Retinal pigment epithelial cell (primary cell): ENCODE measurements around the gene HSD17B14.
"Not testable (repeated sequence)": the region's sequence is repeated elsewhere in the genome, so short reads cannot be mapped to it uniquely, and the experiment has no call there.

ENCODE experiments used
- DNase-seq: peaks from one replicate; pipeline ENCODE4 v3.0.0-alpha.2; 2010; ENCODE audit warnings: low read depth
- H3K4me3 ChIP-seq: 2 replicates; pipeline ENCODE4 v1.5.1; 2011; ENCODE audit warnings: mild to moderate bottlenecking, low read length, control low read depth, moderate library complexity
- TF ChIP-seq, protein P1 (sequence below): conservative IDR thresholded peaks from 2 replicates; pipeline ENCODE4 v1.5.1; 2011; ENCODE audit warnings: low read depth, low read length, control low read depth, inconsistent platforms

Gene HSD17B14

DNA sequence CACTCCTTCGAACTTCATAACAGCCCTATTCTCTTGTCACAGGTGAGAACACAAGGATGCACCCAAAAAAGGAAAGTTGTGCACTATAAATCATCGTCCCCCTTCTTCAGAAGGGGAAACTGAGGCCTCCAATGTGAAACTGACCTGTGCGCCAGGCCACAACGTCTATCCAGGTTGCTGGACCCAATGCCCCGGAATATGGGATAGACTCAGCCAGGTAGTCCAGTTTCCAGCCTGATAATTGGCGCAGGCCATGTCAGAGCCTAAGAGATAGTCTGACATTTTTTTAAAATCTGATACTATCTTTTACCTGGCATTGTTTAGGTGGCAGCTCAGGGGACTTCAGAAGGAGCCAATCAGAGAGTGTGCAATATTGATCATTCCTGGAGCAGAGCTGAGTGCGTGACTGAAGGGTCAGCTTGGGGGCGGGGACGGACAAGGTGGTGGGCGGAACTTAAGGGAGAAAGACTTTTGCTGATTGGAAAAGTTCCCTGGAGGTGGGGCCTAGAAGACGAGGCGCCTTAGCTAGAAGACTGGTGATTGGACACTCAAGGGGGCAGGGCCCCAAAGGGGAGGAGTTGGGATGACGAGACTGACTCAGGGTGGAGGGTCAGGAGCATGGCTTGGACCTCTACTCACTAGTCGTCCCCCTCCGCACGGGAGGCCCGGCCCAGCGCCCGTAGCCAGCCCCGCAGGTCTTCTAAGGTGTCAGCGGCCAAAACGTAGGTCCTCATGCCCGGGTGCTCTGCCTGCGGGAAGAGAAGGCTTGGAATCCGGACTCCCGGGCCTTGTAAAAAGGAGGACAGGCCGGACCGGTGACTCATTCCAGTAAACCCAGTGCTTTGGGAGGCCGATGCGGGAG lies 23.7 kb upstream of the HSD17B14 start:
- no peak overlapping the region for H3K4me3 ChIP-seq
- TF ChIP-seq, protein P1, sequence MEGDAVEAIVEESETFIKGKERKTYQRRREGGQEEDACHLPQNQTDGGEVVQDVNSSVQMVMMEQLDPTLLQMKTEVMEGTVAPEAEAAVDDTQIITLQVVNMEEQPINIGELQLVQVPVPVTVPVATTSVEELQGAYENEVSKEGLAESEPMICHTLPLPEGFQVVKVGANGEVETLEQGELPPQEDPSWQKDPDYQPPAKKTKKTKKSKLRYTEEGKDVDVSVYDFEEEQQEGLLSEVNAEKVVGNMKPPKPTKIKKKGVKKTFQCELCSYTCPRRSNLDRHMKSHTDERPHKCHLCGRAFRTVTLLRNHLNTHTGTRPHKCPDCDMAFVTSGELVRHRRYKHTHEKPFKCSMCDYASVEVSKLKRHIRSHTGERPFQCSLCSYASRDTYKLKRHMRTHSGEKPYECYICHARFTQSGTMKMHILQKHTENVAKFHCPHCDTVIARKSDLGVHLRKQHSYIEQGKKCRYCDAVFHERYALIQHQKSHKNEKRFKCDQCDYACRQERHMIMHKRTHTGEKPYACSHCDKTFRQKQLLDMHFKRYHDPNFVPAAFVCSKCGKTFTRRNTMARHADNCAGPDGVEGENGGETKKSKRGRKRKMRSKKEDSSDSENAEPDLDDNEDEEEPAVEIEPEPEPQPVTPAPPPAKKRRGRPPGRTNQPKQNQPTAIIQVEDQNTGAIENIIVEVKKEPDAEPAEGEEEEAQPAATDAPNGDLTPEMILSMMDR: no peak
- DNase-seq: no peak

DNA sequence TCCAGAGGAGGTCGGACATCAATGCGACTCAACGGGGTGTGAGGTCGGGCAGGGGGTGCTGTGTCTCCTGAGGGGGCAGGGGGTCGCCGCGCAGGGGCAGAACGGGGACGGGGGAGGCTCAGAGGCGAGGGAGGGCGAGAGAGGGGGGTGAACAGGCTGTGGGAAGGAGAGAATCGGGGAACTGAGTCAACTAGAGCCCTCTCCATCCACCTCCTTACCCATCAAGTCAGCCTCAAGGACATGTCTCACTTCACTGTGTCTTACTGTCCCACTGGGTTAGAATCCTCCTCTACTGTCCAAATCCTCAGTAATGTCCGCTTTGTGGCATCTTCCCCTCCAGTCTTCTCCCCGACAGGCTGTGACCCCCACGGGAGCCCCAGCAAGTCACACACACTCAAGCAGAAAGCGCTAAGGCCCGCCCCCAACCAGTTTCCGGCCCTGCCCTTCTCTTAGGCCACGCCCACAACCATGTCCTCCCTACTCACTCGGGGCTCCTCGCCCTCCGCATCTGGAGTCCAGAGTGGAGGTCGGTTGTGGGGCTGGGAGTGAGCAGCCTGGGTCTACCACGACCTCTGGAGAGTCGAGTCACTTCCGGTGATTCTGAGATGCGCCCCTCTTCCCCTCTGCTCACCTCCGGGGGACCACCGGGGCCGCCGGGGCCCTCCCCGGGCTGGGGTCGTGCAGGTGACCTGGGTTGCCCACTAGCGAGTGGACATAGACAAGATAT lies 22.9 kb upstream of the HSD17B14 start:
- no peak overlapping the region for H3K4me3 ChIP-seq
- no peak for DNase-seq
- TF ChIP-seq, protein P1: no peak

DNA sequence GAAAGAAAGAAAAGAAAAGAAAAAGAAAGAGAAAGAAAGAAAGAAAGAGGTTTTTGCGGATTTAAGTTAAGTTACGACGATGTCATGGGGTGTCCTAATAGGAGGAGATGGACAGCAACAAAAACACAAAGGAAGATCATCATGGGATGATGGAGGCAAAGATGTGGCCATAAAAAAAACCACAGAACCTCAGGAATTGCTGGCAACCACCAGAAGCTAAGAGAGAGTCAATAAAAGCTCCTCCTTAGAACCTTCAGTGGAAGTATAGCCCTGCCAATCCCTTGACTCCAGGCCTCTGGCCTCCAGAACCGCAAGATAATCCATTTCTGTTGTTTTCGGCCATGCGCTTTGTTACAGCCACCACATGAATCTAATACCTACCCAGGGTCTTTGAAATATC lies 20.6 kb upstream of the HSD17B14 start:
- no peak overlapping the region for H3K4me3 ChIP-seq
- TF ChIP-seq, protein P1: no peak
- DNase-seq: no peak

DNA sequence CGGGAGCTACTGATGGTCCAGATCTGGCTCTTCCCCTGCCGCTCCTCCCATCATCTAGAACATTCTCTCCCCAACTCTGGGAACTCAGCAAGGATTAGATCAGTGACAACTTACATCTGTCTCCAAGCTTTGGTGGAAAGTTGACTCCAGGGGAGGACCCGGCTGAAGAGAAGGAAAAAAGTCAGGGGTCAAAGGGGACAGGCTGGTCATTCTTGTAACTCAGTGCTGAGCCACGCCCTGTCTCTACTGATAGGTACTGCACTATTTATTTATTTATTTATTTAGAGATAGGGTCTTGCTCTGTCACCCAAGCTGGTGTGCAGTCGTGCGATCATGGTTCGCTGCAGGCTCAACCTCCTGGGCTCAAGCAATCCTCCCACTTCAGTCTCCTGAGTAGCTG lies 17.8 kb upstream of the HSD17B14 start:
- TF ChIP-seq, protein P1: no peak
- no peak overlapping the region for H3K4me3 ChIP-seq
- no peak for DNase-seq

DNA sequence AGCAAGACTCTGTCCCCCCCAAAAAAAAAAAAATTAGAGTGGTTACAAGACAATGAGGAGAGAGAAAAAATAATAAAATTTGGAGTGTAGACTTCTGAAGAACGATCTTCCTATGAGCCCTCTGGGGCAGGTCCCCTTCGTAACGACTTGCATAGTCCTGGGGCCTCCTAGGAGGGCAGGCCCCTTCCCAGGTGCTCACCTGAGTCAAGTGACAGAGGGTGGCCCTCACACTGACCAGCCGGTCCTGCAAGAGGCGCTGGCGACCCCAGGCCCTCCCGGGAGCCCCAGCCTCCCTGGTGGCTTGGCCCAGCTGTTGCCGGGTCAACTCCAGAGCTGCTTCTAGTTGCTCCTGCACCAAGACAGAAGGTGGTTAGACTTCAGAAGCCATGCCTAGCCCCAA lies 17.2 kb upstream of the HSD17B14 start:
- no peak overlapping the region for H3K4me3 ChIP-seq
- TF ChIP-seq, protein P1: no peak
- no peak for DNase-seq

DNA sequence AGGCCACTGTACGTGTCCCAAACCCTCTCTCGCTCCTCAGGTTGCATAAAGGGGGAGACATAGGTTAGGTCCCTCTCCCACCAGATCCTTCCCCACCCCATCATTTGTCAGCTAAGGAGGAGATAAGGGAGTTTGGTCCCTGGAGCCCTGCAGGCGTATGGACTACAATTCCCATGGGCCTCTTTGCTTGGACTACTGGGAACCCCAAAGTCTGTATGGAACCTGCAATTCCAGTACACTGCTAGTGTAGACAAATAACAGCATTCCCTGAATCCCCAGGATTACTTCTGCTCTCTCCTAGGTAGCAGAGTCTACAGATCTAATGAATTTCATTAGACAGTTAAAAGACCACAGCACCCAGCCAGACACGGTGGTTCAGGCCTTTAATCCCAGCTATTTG lies 16.0 kb upstream of the HSD17B14 start:
- no peak for DNase-seq
- TF ChIP-seq, protein P1: no peak
- no peak overlapping the region for H3K4me3 ChIP-seq

DNA sequence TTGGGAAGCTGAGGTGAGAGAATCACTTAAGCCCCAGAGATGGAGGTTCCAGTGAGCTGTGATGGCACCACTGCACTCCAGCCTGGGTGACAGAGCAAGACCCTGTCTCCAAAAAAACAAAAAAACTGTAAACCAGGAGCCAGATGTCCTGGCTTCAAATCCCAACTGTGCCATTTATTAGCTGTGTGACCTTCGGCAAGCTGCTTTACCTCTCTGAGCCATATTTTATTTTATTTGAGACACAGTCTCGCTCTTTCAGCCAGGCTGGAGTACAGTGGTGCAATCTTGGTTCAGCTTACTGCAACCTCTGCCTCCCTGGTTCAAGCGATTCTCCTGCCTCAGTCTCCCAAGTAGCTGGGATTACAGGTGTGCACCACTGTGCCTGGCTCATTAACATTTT lies 10.4 kb upstream of the HSD17B14 start:
- not testable (repeated sequence) for DNase-seq, H3K4me3 ChIP-seq
